ENCODE results near the gene BID.

BID gene

DNA sequence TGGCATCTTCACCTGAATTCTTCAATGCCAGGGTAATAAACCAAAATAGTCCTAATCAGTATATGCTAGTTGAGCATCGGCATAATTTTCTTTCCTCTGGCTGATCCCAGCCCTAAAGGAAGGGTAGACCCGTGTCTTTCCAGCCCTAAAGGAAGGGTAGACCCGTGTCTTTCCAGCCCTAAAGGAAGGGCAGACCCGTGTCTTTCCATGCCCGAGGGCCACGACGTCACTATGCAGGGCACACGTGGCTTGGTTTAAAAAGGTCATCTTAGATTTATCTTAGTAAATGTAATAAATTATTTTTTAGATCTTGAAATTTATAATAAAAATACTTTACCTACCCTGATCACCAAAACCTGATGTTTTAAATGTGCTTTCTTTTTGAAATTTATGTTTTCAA lies 45.5 kb downstream of the BID start:
- no peaks in the 10 kb centered on the region for H3K9me3 ChIP-seq (ENCODE audit: control insufficient read depth, insufficient read depth, low read length)
- H3K4me2 ChIP-seq (ENCODE audit: low read length), result no peak overlapping the region
- no peak overlapping the region for H3K27ac ChIP-seq (ENCODE audit: low read depth, low read length)
- H4K20me1 ChIP-seq (ENCODE audit: control insufficient read depth, insufficient read depth, low read depth, low read length), result no peaks in the 10 kb centered on the region
- no peaks in the 10 kb centered on the region for H3K27me3 ChIP-seq (ENCODE audit: control insufficient read depth, low read length)
- no peaks in the 10 kb centered on the region for H3F3A ChIP-seq (ENCODE audit: control insufficient read depth, insufficient read depth)
- no peaks in the 10 kb centered on the region for H3K79me2 ChIP-seq (ENCODE audit: control insufficient read depth, low read length)
- no peak overlapping the region for H3K4me3 ChIP-seq (ENCODE audit: low read length)
- peaks cover 52% of the 10 kb centered on the region for H3K36me3 ChIP-seq (ENCODE audit: control insufficient read depth, low read length)
- peaks cover 4% of the 10 kb centered on the region for H3K4me1 ChIP-seq (ENCODE audit: control insufficient read depth, low read length)
- TF ChIP-seq EZH2phosphoT487 (IDR thresholded peaks at IDR 0.05; ENCODE audit: borderline replicate concordance, low read length) (no peak), CTCF (IDR thresholded peaks at IDR 0.05; ENCODE audit: low read depth, low read length, poor library complexity, severe bottlenecking) (no peak)
- H3K9me2 ChIP-seq (replicated peaks; ENCODE audit: control insufficient read depth, low read length), result no peaks in the 10 kb centered on the region

DNA sequence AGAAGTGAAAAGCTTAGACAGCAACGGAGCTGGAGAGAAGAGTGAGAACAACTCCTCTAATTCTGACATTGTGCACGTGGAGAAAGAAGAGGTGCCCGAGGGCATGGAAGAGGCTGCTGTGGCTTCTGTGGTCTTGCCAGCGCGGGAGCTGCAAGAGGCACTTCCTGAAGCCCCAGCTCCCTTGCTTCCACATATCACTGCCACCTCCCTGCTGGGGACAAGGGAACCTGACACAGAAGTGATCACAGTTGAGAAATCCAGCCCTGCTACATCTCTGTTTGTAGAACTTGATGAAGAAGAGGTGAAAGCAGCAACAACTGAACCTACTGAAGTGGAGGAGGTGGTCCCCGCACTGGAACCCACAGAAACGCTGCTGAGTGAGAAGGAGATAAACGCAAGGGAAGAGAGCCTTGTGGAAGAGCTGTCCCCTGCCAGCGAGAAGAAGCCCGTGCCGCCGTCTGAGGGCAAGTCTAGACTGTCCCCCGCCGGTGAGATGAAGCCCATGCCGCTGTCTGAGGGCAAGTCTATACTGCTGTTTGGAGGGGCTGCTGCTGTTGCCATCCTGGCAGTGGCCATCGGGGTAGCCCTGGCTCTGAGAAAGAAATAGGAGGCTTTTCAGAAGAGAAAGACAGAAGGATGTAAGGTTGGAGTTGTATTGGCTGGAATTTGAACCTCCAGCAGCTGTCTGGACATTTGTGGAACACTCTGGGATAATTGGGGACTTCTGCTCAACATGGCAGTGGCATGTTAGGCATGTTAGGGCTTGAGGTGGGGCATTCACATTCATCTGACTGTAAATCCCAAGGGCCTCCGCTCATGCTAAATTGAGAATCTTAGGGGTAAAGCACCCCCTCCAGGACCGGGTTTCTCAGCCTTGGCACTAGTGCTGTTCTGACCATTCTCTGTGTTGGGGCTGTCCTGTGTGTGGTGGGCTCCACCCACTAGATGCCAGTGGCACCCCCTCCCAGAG lies 47.1 kb downstream of the BID start:
- Histone ChIP-seq H3K9me2 (replicated peaks; ENCODE audit: control insufficient read depth, low read length) (no peaks in the 10 kb centered on the region), H3K4me2 (ENCODE audit: low read length) (no peak overlapping the region), H3K27ac (ENCODE audit: low read depth, low read length) (no peak overlapping the region), H3K79me2 (ENCODE audit: control insufficient read depth, low read length) (no peaks in the 10 kb centered on the region), H3F3A (ENCODE audit: control insufficient read depth, insufficient read depth) (no peaks in the 10 kb centered on the region), H3K36me3 (ENCODE audit: control insufficient read depth, low read length) (peaks cover 40% of the 10 kb centered on the region), H4K20me1 (ENCODE audit: control insufficient read depth, insufficient read depth, low read depth, low read length) (no peaks in the 10 kb centered on the region), H3K4me1 (ENCODE audit: control insufficient read depth, low read length) (peaks cover 13% of the 10 kb centered on the region), H3K4me3 (ENCODE audit: low read length) (no peak overlapping the region), H3K9me3 (ENCODE audit: control insufficient read depth, insufficient read depth, low read length) (no peaks in the 10 kb centered on the region), H3K27me3 (ENCODE audit: control insufficient read depth, low read length) (no peaks in the 10 kb centered on the region)
- no peak for TF ChIP-seq EZH2phosphoT487 (IDR thresholded peaks at IDR 0.05; ENCODE audit: borderline replicate concordance, low read length)
- no peak for TF ChIP-seq CTCF (IDR thresholded peaks at IDR 0.05; ENCODE audit: low read depth, low read length, poor library complexity, severe bottlenecking)

DNA sequence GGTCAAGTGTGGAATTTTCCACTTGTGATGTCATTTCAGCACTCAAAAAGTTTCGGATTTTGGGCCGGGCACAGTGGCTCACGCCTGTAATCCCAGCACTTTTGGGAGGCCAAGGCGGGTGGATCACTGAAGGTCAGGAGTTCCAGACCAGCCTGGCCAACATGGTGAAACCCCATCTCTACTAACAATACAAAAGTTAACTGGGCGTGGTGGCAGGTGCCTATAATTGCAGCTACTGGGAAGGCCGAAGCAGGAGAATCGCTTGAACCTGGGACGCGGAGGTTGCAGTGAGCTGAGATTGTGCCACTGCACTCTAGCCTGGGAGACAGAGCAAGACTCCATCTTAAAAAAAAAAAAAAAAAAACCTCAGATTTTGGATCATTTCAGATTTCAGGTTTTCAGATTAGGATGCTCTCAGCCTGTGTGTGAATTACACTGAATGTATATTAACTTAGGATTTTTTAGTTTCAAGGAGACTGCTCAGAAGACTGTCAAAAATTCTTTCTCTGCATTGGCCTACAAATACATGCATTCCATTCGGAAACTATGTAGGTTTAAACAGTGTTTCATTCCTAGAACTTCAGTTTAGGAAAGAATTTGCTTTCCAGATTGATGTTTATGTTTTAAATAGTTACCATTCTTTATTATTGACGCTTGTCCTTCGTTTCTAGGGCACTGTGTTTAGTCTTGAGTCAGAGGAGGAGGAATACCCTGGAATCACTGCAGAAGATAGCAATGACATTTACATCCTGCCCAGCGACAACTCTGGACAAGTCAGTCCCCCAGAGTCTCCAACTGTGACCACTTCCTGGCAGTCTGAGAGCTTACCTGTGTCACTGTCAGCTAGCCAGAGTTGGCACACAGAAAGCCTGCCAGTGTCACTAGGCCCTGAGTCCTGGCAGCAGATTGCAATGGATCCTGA lies 48.0 kb downstream of the BID start:
- Histone ChIP-seq H3F3A (ENCODE audit: control insufficient read depth, insufficient read depth) (no peaks in the 10 kb centered on the region), H3K4me3 (ENCODE audit: low read length) (no peak overlapping the region), H3K79me2 (ENCODE audit: control insufficient read depth, low read length) (no peaks in the 10 kb centered on the region), H3K4me1 (ENCODE audit: control insufficient read depth, low read length) (peaks cover 13% of the 10 kb centered on the region), H3K9me2 (replicated peaks; ENCODE audit: control insufficient read depth, low read length) (no peaks in the 10 kb centered on the region), H3K27me3 (ENCODE audit: control insufficient read depth, low read length) (no peaks in the 10 kb centered on the region), H3K36me3 (ENCODE audit: control insufficient read depth, low read length) (peaks cover 32% of the 10 kb centered on the region), H4K20me1 (ENCODE audit: control insufficient read depth, insufficient read depth, low read depth, low read length) (no peaks in the 10 kb centered on the region), H3K9me3 (ENCODE audit: control insufficient read depth, insufficient read depth, low read length) (no peaks in the 10 kb centered on the region), H3K4me2 (ENCODE audit: low read length) (no peak overlapping the region), H3K27ac (ENCODE audit: low read depth, low read length) (no peak overlapping the region)
- TF ChIP-seq CTCF (IDR thresholded peaks at IDR 0.05; ENCODE audit: low read depth, low read length, poor library complexity, severe bottlenecking), result no peak
- no peak for TF ChIP-seq EZH2phosphoT487 (IDR thresholded peaks at IDR 0.05; ENCODE audit: borderline replicate concordance, low read length)

Data from DOHH2 (cell line).